Measurements from ENCODE around the gene PRKN. TPM values are rescaled to one million over a fixed set of nuclear protein-coding genes. Genes with fewer than 3 reads are reported as not detected.

The PRKN gene
- total RNA-seq, 4 donors from 2014 or later, result 4.4 to 669 (median 10.5) TPM

DNA sequence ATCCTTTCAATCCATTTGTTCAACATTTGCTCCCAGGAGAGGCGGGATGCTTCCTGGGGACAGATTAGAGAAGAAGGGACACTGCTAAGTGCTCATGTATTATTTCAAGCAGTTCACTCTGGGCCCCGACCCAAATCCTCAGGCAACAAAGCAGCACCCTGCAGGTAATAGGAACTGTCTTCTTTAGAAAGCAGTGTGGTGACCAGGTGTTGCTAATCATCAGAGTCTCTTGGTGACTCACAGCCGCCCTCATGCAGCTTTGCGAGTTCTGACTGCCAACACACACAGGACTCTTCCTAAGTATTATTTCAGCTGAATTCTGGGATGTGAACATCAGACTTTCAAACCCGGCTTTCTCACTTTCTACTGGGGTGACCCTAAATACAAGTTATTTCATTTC is 356.4 kb downstream of the PRKN start:
- Histone ChIP-seq H3K9me3 (no peaks in the 10 kb centered on the region), H3K27ac (no peak overlapping the region), H3K4me3 (no peak overlapping the region), H3K27me3 (no peaks in the 10 kb centered on the region), H3K36me3 (no peaks in the 10 kb centered on the region), H3K4me1 (no peaks in the 10 kb centered on the region)
- no peak for DNase-seq
- TF ChIP-seq, protein P1, sequence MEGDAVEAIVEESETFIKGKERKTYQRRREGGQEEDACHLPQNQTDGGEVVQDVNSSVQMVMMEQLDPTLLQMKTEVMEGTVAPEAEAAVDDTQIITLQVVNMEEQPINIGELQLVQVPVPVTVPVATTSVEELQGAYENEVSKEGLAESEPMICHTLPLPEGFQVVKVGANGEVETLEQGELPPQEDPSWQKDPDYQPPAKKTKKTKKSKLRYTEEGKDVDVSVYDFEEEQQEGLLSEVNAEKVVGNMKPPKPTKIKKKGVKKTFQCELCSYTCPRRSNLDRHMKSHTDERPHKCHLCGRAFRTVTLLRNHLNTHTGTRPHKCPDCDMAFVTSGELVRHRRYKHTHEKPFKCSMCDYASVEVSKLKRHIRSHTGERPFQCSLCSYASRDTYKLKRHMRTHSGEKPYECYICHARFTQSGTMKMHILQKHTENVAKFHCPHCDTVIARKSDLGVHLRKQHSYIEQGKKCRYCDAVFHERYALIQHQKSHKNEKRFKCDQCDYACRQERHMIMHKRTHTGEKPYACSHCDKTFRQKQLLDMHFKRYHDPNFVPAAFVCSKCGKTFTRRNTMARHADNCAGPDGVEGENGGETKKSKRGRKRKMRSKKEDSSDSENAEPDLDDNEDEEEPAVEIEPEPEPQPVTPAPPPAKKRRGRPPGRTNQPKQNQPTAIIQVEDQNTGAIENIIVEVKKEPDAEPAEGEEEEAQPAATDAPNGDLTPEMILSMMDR (IDR thresholded peaks at IDR 0.05), result no peak
- no peak for TF ChIP-seq POLR2A (IDR thresholded peaks at IDR 0.05)

DNA sequence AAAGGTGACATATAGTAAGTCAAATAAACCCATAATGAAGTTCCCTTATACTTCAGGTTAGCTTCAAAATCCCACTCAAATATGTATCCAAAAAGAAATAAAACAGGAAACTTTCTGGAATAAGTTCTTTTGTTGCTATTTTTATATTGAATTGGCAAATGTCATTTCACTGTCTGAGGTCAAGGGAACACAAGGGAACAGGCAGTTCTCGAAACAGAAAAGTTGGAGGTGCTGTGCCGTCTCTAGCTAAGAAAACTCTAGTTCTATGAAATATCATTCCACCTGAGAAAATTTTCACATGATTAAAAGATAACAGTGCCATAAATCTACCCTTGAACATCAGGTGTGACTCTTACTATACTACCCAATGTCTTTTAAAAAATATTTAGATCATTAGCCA is 358.5 kb downstream of the PRKN start:
- H3K4me1 ChIP-seq, result no peaks in the 10 kb centered on the region
- H3K36me3 ChIP-seq, result no peaks in the 10 kb centered on the region
- DNase-seq, result no peak

DNA sequence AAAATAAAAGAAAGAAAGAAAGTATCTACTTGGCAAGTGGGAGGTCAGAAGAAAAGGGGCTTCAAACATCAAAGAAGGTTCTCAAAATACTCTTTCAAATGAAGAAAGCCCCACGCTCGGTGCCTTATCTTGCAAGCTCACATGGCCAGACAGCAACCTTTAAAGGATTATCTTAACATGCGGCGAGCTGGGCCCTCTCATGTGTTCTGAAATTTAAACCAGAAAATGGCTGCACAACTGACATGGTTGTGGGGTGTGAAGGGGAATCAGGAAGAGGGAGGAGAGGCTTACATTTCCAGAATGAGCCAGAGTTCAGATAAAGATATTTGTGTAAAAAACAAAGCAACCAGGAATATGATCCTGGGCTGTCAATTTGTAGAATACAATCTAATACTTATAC is 363.1 kb downstream of the PRKN start:
- H3K4me3 ChIP-seq, result no peak overlapping the region
- no peak for TF ChIP-seq POLR2A (IDR thresholded peaks at IDR 0.05)
- TF ChIP-seq, protein P1 (IDR thresholded peaks at IDR 0.05), result no peak
- no peak overlapping the region for H3K27ac ChIP-seq
- no peaks in the 10 kb centered on the region for H3K4me1 ChIP-seq
- no peaks in the 10 kb centered on the region for H3K9me3 ChIP-seq
- no peak for DNase-seq
- H3K36me3 ChIP-seq, result no peaks in the 10 kb centered on the region
- H3K27me3 ChIP-seq, result no peaks in the 10 kb centered on the region

More for the DNA sequence above, 358.5 kb downstream of the PRKN start:
- H3K27ac ChIP-seq, result no peak overlapping the region
- TF ChIP-seq POLR2A (IDR thresholded peaks at IDR 0.05), result no peak
- TF ChIP-seq, protein P1 (IDR thresholded peaks at IDR 0.05), result no peak
- no peaks in the 10 kb centered on the region for H3K9me3 ChIP-seq
- H3K27me3 ChIP-seq, result no peaks in the 10 kb centered on the region
- no peak overlapping the region for H3K4me3 ChIP-seq

DNA sequence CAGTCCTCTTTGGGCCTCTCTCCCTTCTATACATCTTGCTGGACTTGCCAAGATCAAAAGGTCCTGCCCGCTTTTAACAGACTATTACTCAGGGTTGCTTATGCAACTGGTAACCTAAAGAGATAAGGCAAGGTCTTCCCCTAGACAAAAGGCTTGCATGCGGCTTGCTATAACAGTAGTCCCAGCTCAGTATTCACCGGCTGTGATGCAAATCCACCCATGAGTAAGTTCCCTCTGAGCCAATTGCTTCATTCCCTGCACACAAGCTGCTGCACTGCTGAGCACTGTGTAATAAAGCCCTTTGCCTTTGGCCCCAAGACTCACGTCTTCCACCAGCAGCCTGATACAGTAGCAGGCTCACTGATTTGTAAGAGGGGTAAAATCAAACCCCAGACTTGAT is 363.8 kb downstream of the PRKN start:
- H3K36me3 ChIP-seq, result no peaks in the 10 kb centered on the region
- no peaks in the 10 kb centered on the region for H3K27me3 ChIP-seq
- no peak for TF ChIP-seq POLR2A (IDR thresholded peaks at IDR 0.05)
- TF ChIP-seq, protein P1 (IDR thresholded peaks at IDR 0.05), result no peak
- H3K9me3 ChIP-seq, result no peaks in the 10 kb centered on the region
- H3K4me1 ChIP-seq, result no peaks in the 10 kb centered on the region
- no peak overlapping the region for H3K27ac ChIP-seq
- H3K4me3 ChIP-seq, result no peak overlapping the region
- DNase-seq, result no peak

DNA sequence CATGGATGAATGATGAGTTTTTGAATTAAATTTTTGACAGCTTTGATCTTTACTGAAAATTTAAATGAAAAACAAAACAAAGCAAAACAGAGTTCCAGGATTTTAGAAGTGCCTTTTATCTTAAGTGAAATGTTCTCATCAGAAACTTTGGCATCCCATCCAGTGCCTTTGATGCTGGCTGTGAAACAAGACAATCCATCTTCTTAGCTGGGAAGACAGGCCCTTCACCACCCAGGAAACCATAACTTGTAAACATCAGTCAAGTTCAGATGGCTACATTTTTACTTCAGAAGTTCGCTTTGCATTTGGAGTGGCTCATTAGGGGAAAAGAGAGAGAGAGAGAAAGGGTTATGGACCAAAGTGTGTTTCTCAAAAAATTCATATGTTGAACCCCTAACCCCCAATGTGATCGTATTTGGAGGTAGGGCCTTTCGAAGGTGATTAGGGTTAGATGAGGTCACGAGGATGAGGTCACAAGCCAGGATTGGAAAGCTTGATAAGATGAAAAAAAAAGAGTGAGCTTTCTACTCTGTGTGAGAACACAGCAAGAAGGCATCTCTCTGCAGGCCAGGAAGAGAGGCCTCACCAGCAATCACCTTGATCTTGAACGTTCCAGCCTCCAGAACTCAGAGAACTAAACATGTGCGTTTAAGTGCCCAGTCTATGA is 366.5 kb downstream of the PRKN start:
- TF ChIP-seq, protein P1 (IDR thresholded peaks at IDR 0.05), result no peak
- TF ChIP-seq POLR2A (IDR thresholded peaks at IDR 0.05), result no peak
- DNase-seq, result no peak
- Histone ChIP-seq H3K4me1 (no peaks in the 10 kb centered on the region), H3K27ac (no peak overlapping the region), H3K9me3 (no peaks in the 10 kb centered on the region), H3K4me3 (no peak overlapping the region), H3K27me3 (no peaks in the 10 kb centered on the region), H3K36me3 (no peaks in the 10 kb centered on the region)

DNA sequence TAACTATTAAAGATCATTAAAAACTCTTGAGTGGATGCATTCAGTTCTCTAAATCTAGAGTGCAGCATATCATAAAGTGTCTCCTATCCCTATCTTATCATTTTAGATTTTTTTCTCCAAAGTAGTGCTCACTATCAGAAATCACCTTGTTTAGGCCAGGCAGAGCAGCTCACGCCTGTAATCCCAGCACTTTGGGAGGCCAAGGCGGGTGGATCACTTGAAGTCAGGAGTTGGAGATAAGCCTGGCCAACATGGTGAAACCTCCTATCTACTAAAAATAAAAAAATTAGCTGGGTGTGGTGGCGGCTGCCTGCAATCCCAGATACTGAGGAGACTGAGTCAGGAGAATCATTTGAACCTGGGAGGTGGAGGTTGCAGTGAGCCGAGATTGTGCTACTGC is 368.9 kb downstream of the PRKN start:
- Histone ChIP-seq H3K4me3 (no peak overlapping the region), H3K36me3 (no peaks in the 10 kb centered on the region), H3K4me1 (no peaks in the 10 kb centered on the region), H3K27me3 (no peaks in the 10 kb centered on the region), H3K9me3 (no peaks in the 10 kb centered on the region), H3K27ac (no peak overlapping the region)
- DNase-seq, result no peak
- TF ChIP-seq, protein P1 (IDR thresholded peaks at IDR 0.05), result no peak
- TF ChIP-seq POLR2A (IDR thresholded peaks at IDR 0.05), result no peak
